ENCODE measurements around the gene PRICKLE2. TPM values are rescaled to one million over a fixed set of nuclear protein-coding genes. Genes with fewer than 3 reads are reported as not detected.

PRICKLE2 gene
- polyA plus RNA-seq, 1 donor (not counting 4 experiments of a cell fraction or from before 2014, with no cell fraction given) = 7.8 TPM

DNA sequence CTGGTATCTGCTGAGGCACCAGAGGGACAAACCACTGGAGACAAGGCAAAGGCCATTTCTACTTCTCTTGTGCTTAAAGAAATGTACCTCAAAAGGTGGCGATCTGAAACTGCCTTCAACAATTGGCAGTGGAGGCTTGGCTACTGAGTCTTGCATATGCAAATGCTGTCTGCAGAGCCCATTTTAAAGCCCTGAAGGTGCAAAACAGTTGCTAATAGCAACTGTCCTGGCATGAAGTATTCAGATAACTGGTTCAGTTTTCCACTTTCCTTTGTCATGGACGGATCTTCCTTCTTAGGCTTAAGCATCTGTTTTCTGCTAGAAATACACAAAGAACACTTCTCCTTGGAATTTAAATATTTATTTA, 130.6 kb downstream of the PRICKLE2 start:
- no peak for DNase-seq (ENCODE audit: low read depth, low spot score)
- H3K9ac ChIP-seq (ENCODE audit: control insufficient read depth, extremely low read depth, insufficient read depth, low read length) = no peak overlapping the region
- H3K9me3 ChIP-seq (ENCODE audit: control insufficient read depth, low read depth, low read length) = no peaks in the 10 kb centered on the region
- H3K36me3 ChIP-seq (ENCODE audit: control insufficient read depth in 2 of 2, extremely low read depth in 1 of 2, insufficient read depth in 2 of 2, low read length in 2 of 2) = peaks cover 0 to 8% of the 10 kb centered on the region in 2 experiments
- H3K9me1 ChIP-seq (ENCODE audit: control insufficient read depth, extremely low read depth, insufficient read depth, low read length) = no peaks in the 10 kb centered on the region
- H2AFZ ChIP-seq (ENCODE audit: control insufficient read depth, low read length) = no peak overlapping the region
- no peaks in the 10 kb centered on the region for H3K79me2 ChIP-seq (ENCODE audit: control insufficient read depth, insufficient read depth, low read length)
- H3K4me2 ChIP-seq (ENCODE audit: control insufficient read depth, extremely low read depth, insufficient read depth, low read depth, low read length) = no peak overlapping the region
- peaks cover 4% of the 10 kb centered on the region for H3K4me1 ChIP-seq (ENCODE audit: control insufficient read depth, extremely low read depth, insufficient read depth, low read length)
- peak; percentile 36 for FAIRE-seq
- TF ChIP-seq, protein P1, sequence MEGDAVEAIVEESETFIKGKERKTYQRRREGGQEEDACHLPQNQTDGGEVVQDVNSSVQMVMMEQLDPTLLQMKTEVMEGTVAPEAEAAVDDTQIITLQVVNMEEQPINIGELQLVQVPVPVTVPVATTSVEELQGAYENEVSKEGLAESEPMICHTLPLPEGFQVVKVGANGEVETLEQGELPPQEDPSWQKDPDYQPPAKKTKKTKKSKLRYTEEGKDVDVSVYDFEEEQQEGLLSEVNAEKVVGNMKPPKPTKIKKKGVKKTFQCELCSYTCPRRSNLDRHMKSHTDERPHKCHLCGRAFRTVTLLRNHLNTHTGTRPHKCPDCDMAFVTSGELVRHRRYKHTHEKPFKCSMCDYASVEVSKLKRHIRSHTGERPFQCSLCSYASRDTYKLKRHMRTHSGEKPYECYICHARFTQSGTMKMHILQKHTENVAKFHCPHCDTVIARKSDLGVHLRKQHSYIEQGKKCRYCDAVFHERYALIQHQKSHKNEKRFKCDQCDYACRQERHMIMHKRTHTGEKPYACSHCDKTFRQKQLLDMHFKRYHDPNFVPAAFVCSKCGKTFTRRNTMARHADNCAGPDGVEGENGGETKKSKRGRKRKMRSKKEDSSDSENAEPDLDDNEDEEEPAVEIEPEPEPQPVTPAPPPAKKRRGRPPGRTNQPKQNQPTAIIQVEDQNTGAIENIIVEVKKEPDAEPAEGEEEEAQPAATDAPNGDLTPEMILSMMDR (optimal IDR thresholded peaks at IDR 0.05 in 1 of 3, IDR thresholded peaks at IDR 0.05 in 1 of 3, conservative IDR thresholded peaks at IDR 0.05 in 1 of 3; ENCODE audit: extremely low read depth in 1 of 3, insufficient read depth in 2 of 3, low read length in 3 of 3) = no peak
- no peak for TF ChIP-seq EZH2 (IDR thresholded peaks at IDR 0.05; ENCODE audit: low read length)
- H4K20me1 ChIP-seq (ENCODE audit: control insufficient read depth, extremely low read depth, insufficient read depth, low read length) = no peaks in the 10 kb centered on the region
- H3K27ac ChIP-seq (ENCODE audit: control insufficient read depth, insufficient read depth, low read length) = no peak overlapping the region
- no peaks in the 10 kb centered on the region for H3K27me3 ChIP-seq (ENCODE audit: control insufficient read depth, extremely low read depth, insufficient read depth, low read length)
- no peak overlapping the region for H3K4me3 ChIP-seq (ENCODE audit: control insufficient read depth in 2 of 3, extremely low read depth in 1 of 3, insufficient read depth in 2 of 3, low read depth in 1 of 3, low read length in 3 of 3)
- dilution Hi-C loops (cut with MboI; ENCODE audit: extremely low pct_ligation_motif_present, low sequenced_read_pairs) = no loop called here

DNA sequence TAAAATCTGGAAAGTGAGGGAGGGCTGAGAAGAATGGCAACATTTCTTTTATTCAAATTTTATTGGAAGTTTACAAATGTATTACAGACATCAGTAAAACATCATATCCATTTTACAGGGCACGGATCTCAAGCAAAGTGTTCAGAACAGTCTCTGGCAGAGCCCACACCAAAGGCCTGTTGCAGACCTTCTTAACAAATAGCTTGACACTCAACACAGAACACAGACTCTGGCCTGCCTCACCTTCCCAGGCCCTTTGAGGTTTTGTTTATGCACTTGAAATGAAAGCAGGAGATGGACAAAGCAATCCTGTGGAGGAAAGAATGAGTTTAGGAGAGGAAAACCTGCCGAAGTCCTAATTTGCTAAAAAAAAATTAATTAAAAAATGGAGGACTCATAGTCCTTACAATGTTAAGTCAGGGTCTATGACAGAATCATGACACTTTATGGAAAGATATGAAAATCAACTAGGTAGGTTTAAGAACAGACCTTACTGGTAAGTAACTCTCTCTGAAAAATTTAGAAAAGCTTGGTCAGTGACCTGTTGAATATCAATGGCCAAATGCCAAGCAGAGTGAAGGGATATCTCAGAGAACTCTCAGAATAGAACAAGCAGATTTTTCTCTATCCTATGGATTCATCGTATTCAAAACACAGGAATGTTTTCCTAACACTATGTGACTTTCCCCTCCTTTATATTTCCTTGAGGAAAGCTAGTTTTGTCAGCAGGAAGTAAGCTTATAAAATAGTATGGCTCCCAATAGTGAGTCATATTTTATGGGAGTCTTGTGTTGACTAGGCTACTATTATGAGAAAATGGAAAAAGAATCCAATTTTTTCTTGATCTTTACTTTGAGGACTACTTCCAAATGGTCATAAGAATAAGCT, 131.2 kb downstream of the PRICKLE2 start:
- Histone ChIP-seq H3K9ac (ENCODE audit: control insufficient read depth, extremely low read depth, insufficient read depth, low read length) (no peak overlapping the region), H3K4me3 (ENCODE audit: control insufficient read depth in 2 of 3, extremely low read depth in 1 of 3, insufficient read depth in 2 of 3, low read depth in 1 of 3, low read length in 3 of 3) (no peak overlapping the region), H3K4me1 (ENCODE audit: control insufficient read depth, extremely low read depth, insufficient read depth, low read length) (peaks cover 4% of the 10 kb centered on the region), H3K9me1 (ENCODE audit: control insufficient read depth, extremely low read depth, insufficient read depth, low read length) (no peaks in the 10 kb centered on the region), H4K20me1 (ENCODE audit: control insufficient read depth, extremely low read depth, insufficient read depth, low read length) (no peaks in the 10 kb centered on the region), H3K36me3 (ENCODE audit: control insufficient read depth in 2 of 2, extremely low read depth in 1 of 2, insufficient read depth in 2 of 2, low read length in 2 of 2) (peaks cover 0 to 6% of the 10 kb centered on the region in 2 experiments), H3K79me2 (ENCODE audit: control insufficient read depth, insufficient read depth, low read length) (no peaks in the 10 kb centered on the region), H3K27me3 (ENCODE audit: control insufficient read depth, extremely low read depth, insufficient read depth, low read length) (no peaks in the 10 kb centered on the region), H3K27ac (ENCODE audit: control insufficient read depth, insufficient read depth, low read length) (no peak overlapping the region), H3K4me2 (ENCODE audit: control insufficient read depth, extremely low read depth, insufficient read depth, low read depth, low read length) (no peak overlapping the region), H2AFZ (ENCODE audit: control insufficient read depth, low read length) (no peak overlapping the region), H3K9me3 (ENCODE audit: control insufficient read depth, low read depth, low read length) (no peaks in the 10 kb centered on the region)
- TF ChIP-seq, protein P1 (optimal IDR thresholded peaks at IDR 0.05 in 1 of 3, IDR thresholded peaks at IDR 0.05 in 1 of 3, conservative IDR thresholded peaks at IDR 0.05 in 1 of 3; ENCODE audit: extremely low read depth in 1 of 3, insufficient read depth in 2 of 3, low read length in 3 of 3) = no peak
- TF ChIP-seq EZH2 (IDR thresholded peaks at IDR 0.05; ENCODE audit: low read length) = no peak
- FAIRE-seq (no peak), DNase-seq (ENCODE audit: low read depth, low spot score) (no peak)
- dilution Hi-C loops (cut with MboI; ENCODE audit: extremely low pct_ligation_motif_present, low sequenced_read_pairs) = no loop called here
